C1 segment of cervical spinal cord (tissue), 14 donors: Measurements from ENCODE around the gene AUH.

Source experiments
- DNase-seq, 14 donors: peaks; one replicate each; lab custom pipeline; 2025; lab: John Stamatoyannopoulos, UW

Gene AUH

GRCh38 chr9:91338681-91339080 is 23.0 kb downstream of the AUH start:
- DNase-seq, result no peak

GRCh38 chr9:91336786-91337185 is 24.9 kb downstream of the AUH start:
- DNase-seq, result no peak

- DNase-seq, result no peak
These were observed 27.7 kb downstream of the AUH start for GRCh38 chr9:91334053-91334452.

- DNase-seq, result no peak
These were observed 28.2 kb downstream of the AUH start for GRCh38 chr9:91333551-91333950.

GRCh38 chr9:91332546-91333231 is 29.0 kb downstream of the AUH start:
- peak in 1 of 14 donors; percentile 14 for DNase-seq

GRCh38 chr9:91331849-91332248 is 29.9 kb downstream of the AUH start:
- no peak for DNase-seq

- DNase-seq, result no peak
These were observed 33.5 kb downstream of the AUH start for GRCh38 chr9:91328186-91328585.

- DNase-seq, result no peak
These were observed 40.0 kb downstream of the AUH start for GRCh38 chr9:91321691-91322090.

GRCh38 chr9:91320299-91320698 is 41.4 kb downstream of the AUH start:
- DNase-seq, result no peak

- no peak for DNase-seq
These were observed 45.6 kb downstream of the AUH start for GRCh38 chr9:91316093-91316492.

- DNase-seq, result no peak
These were observed 46.5 kb downstream of the AUH start for GRCh38 chr9:91315191-91315590.

- no peak for DNase-seq
These were observed 48.9 kb downstream of the AUH start for GRCh38 chr9:91312717-91313325.

GRCh38 chr9:91310037-91310436 is 51.7 kb downstream of the AUH start:
- no peak for DNase-seq

- no peak for DNase-seq
These were observed 53.5 kb downstream of the AUH start for GRCh38 chr9:91308191-91308590.

- DNase-seq, result no peak
These were observed 54.4 kb downstream of the AUH start for GRCh38 chr9:91307279-91307678.

GRCh38 chr9:91306296-91306630 is 55.5 kb downstream of the AUH start:
- no peak for DNase-seq

- peak in 1 of 14 donors; percentile 5 for DNase-seq
These were observed 56.0 kb downstream of the AUH start for GRCh38 chr9:91305596-91306295.

- DNase-seq, result no peak
These were observed 57.8 kb downstream of the AUH start for GRCh38 chr9:91303741-91304415.

- DNase-seq, result peak in 1 of 14 donors; percentile 42
These were observed 58.9 kb downstream of the AUH start for GRCh38 chr9:91302831-91303230.

- no peak for DNase-seq
These were observed 60.6 kb downstream of the AUH start for GRCh38 chr9:91301161-91301560.

GRCh38 chr9:91298311-91298710 is 63.4 kb downstream of the AUH start:
- DNase-seq, result no peak

GRCh38 chr9:91297306-91297705 is 64.4 kb downstream of the AUH start:
- no peak for DNase-seq

GRCh38 chr9:91296354-91296753 is 65.4 kb downstream of the AUH start:
- DNase-seq, result no peak
